Progenitor cell of endocrine pancreas (in vitro differentiated cells): Measurements from ENCODE around the gene C20orf96. TPM values are rescaled to one million over a fixed set of nuclear protein-coding genes. Genes with fewer than 3 reads are reported as not detected.

Source experiments
- DNase-seq: peaks from one replicate; pipeline ENCODE4 v3.0.0; 2021; ENCODE audit warnings: low spot score; ENCODE audit not compliant: unreplicated experiment
- H3K27ac Mint-ChIP-seq: 2 replicates; pipeline ENCODE4 v1.8.0; 2021; ENCODE audit warnings: mild to moderate bottlenecking, moderate library complexity, mixed read lengths
- H3K27me3 Mint-ChIP-seq: 2 replicates; pipeline ENCODE4 v1.8.0; 2021; ENCODE audit warnings: mixed read lengths
- H3K36me3 Mint-ChIP-seq: 2 replicates; pipeline ENCODE4 v1.8.0; 2022; ENCODE audit warnings: mixed read lengths; ENCODE audit not compliant: insufficient read depth
- H3K4me1 Mint-ChIP-seq: 2 replicates; pipeline ENCODE4 v1.8.0; 2021; ENCODE audit warnings: low read depth, mixed read lengths
- H3K4me3 Mint-ChIP-seq: 2 replicates; pipeline ENCODE4 v1.8.0; 2021; ENCODE audit warnings: low read depth, mild to moderate bottlenecking, moderate library complexity, mixed read lengths
- H3K9me3 Mint-ChIP-seq: 2 replicates; pipeline ENCODE4 v1.8.0; 2021; ENCODE audit warnings: low read depth, mixed read lengths
- total RNA-seq: library from RNA; stranded (reverse); gene quantifications from 2 replicates; pipeline ENCODE4 v1.2.1, GENCODE V29; 2021
- TF ChIP-seq, protein P1 (sequence below): fragments of 200-600 bp; sonication (generic); IDR thresholded peaks from one replicate; pipeline ENCODE4 v1.5.0; 2021; ENCODE audit warnings: antibody characterized with exemption, mild to moderate bottlenecking; ENCODE audit not compliant: unreplicated experiment

The C20orf96 gene
- total RNA-seq, 1 donor from 2014 or later = 69.9 TPM

DNA sequence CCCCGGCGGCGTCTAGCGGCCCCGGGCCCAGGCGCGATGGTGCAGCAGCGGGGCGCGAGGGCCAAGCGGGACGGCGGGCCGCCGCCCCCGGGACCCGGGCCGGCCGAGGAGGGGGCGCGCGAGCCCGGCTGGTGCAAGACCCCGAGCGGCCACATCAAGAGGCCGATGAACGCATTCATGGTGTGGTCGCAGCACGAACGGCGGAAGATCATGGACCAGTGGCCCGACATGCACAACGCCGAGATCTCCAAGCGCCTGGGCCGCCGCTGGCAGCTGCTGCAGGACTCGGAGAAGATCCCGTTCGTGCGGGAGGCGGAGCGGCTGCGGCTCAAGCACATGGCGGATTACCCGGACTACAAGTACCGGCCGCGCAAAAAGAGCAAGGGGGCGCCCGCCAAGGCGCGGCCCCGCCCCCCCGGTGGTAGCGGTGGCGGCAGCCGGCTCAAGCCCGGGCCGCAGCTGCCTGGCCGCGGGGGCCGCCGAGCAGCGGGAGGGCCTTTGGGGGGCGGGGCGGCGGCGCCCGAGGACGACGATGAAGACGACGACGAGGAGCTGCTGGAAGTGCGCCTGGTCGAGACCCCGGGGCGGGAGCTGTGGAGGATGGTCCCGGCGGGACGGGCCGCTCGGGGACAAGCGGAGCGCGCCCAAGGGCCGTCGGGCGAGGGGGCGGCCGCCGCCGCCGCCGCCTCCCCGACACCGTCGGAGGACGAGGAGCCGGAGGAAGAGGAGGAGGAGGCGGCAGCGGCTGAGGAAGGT, 35.5 kb upstream of the C20orf96 start:
- DNase-seq = peak; percentile 55
- TF ChIP-seq, protein P1, sequence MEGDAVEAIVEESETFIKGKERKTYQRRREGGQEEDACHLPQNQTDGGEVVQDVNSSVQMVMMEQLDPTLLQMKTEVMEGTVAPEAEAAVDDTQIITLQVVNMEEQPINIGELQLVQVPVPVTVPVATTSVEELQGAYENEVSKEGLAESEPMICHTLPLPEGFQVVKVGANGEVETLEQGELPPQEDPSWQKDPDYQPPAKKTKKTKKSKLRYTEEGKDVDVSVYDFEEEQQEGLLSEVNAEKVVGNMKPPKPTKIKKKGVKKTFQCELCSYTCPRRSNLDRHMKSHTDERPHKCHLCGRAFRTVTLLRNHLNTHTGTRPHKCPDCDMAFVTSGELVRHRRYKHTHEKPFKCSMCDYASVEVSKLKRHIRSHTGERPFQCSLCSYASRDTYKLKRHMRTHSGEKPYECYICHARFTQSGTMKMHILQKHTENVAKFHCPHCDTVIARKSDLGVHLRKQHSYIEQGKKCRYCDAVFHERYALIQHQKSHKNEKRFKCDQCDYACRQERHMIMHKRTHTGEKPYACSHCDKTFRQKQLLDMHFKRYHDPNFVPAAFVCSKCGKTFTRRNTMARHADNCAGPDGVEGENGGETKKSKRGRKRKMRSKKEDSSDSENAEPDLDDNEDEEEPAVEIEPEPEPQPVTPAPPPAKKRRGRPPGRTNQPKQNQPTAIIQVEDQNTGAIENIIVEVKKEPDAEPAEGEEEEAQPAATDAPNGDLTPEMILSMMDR = no peak
- Mint-ChIP-seq H3K4me3 (peak overlapping the region; percentile 89), H3K36me3 (peaks cover 4% of the 10 kb centered on the region), H3K4me1 (peaks cover 23% of the 10 kb centered on the region), H3K27ac (peak overlapping the region; percentile 93), H3K9me3 (no peaks in the 10 kb centered on the region), H3K27me3 (peaks cover 9% of the 10 kb centered on the region)

DNA sequence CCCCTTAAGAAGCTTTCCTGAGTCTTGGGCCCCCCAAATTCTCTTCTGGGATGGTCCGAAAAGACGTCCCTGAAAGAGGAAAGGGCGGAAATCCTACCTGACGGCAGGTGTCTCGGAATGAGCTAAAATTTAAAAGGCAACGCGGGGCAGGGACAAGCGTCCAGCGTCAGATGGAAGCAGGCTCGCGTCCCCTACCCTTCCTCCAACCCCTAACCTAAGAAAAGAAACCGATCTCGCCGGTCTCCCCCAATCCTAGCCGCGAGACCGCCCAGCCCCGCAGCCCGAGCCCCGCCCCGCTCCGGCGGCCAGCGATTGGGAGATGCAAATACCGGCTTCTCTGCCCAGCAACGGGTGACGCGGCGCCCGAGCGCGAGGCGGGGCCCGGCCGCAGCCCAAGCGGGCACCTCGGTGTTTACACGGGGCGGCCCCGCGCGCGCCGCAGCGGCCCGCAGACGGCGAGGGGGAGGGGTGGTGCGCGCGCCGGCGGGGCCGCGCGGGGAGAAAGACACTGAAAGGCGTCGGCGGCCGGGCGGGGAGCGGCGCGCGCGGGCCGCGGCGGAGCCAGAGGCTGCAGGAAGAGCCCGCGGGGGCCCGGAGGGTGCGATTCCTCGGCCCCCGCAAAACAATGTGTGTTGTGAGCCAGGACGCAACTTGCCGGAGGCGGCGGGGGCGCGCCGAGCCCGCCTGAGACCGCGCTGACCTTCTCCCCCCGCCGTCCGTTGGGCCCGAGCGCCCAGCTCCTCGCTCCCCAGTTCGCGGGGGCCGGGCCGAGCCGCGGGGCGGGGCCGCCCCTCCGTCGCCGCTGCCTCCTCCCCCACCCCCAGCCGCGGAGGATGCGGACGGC, 34.7 kb upstream of the C20orf96 start, which contains the start of gene SOX12:
Gene SOX12, plus strand, starts transcription at position 508 of the 844 bp plus-strand sequence. CDS start 373 bp downstream, outside the sequence.
- peak; percentile 99 for DNase-seq
- peak within 1 kb of the TSS; percentile 89 for H3K4me3 Mint-ChIP-seq
- peaks cover 6% of the 10 kb centered on the region for H3K36me3 Mint-ChIP-seq
- H3K4me1 Mint-ChIP-seq = peaks cover 21% of the 10 kb centered on the region
- H3K27ac Mint-ChIP-seq = peak within 1 kb of the TSS; percentile 98
- TF ChIP-seq, protein P1 = no peak
- no peaks in the 10 kb centered on the region for H3K9me3 Mint-ChIP-seq
- peaks cover 9% of the 10 kb centered on the region for H3K27me3 Mint-ChIP-seq

DNA sequence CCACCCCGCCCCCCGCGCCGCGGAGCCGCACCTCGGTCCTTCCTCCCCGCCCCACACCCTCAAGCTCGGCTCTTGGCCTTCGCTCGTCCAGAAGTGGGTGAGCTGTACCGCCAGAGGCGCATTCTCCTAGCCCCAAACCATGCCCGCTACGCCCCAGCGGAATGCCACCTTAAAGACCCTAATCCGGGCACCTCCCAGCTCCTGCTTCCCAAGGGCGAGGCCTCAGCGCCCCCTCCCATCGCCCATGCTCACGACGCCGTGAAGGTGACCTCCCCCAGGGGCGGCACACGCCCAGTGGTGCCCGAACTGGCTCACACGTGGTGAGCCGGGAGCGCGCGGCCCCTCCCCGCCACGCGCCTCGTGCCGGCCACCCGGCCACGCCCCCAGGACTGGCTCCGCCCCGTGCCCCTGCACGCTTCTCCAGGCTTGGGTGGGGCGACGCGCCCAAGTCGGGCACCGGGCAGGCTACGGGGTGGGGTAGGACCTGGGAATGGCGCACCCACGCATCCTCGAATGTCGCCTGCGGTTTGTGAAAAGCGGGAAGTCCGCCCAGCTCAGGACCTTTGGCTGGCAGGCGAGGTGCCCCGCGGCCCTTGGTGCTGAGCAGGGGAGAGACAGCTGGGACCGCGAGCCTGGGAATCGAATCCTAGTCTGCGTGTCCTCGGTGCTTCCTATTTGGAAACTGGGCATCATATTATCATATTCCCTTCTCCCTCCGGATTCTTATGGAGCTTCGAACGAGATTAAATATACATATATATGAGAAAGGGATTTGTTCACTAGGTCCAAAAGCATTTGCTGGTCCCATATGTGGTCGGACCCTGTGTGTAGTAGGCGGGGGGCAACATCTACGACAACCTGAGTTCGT, 33.9 kb upstream of the C20orf96 start:
- DNase-seq = peak; percentile 82
- Mint-ChIP-seq H3K4me1 (peaks cover 15% of the 10 kb centered on the region), H3K27ac (peak overlapping the region; percentile 98), H3K27me3 (peaks cover 9% of the 10 kb centered on the region), H3K4me3 (peak overlapping the region; percentile 87), H3K36me3 (peaks cover 6% of the 10 kb centered on the region), H3K9me3 (no peaks in the 10 kb centered on the region)
- TF ChIP-seq, protein P1 = peak; percentile 50

DNA sequence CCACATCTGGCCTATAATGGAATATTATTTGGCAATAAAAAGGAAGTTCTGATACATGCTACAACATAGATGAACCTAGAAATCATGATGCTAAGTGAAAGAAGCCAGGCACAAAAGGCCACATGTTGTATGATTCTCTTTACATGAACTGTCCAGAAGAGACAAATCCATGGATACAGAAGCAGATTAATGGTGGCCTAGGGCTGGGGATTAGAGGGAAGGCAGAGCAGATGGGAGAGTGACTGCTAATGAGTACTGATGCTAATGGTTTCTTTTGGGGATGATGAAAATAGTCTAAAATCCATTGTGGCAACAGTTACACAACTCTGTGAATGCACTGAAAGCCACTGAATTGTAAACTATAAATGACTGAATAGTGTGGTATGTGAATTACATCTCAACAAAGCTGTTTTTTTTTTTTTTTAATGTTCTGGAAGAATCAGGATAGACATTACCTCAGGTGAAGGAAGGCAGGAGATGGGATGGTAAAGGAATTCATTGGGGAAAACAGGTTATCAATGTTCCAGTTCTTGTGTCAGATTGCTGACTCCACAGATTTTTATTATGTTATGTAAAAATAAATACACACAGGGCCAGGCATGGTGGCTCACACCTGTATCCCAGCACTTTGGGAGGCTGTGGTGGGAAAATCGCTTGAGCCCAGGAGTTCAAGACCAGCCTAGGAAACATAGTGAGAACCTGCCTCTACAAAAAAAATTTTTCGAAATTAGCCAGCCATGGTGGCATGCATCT, 25.9 kb upstream of the C20orf96 start:
- Mint-ChIP-seq H3K27ac (no peak overlapping the region), H3K36me3 (peaks cover 4% of the 10 kb centered on the region), H3K4me3 (no peak overlapping the region), H3K9me3 (no peaks in the 10 kb centered on the region), H3K4me1 (no peaks in the 10 kb centered on the region), H3K27me3 (peaks cover 4% of the 10 kb centered on the region)
- TF ChIP-seq, protein P1 = no peak
- DNase-seq = no peak
